ENCODE measurements around the gene SLC43A2. TPM values are rescaled to one million over a fixed set of nuclear protein-coding genes. Genes with fewer than 3 reads are reported as not detected.

Gene SLC43A2
- total RNA-seq, 6 experiments from 2014 or later: 1.4 to 8.9 (median 5.1) TPM

GRCh38 chr17:1604831-1605528, 23.7 kb downstream of the SLC43A2 start:
- intact Hi-C loops (cut with DNase I): no loop called here

GRCh38 chr17:1601571-1601970, 27.1 kb downstream of the SLC43A2 start:
- no peaks in the 10 kb centered on the region for H3K36me3 ChIP-seq
- H3K4me1 ChIP-seq: no peaks in the 10 kb centered on the region
- ATAC-seq (no peak), DNase-seq (no peak)
- intact Hi-C loops (cut with DNase I): no loop called here
- H3K4me3 ChIP-seq: no peak overlapping the region
- TF ChIP-seq POLR2A (IDR thresholded peaks at IDR 0.05): no peak
- TF ChIP-seq CTCF (IDR thresholded peaks at IDR 0.05): no peak
- WGBS (ENCODE audit: insufficient coverage, low coverage, low lambda C conversion rate, missing lambda C conversion rate): no CpG with 5 or more reads among the region's 14 CpGs
- no peak overlapping the region for H3K27ac ChIP-seq
- H3K9me3 ChIP-seq: no peaks in the 10 kb centered on the region
- no peaks in the 10 kb centered on the region for H3K27me3 ChIP-seq

More at GRCh38 chr17:1604831-1605528, 23.7 kb downstream of the SLC43A2 start:
- no peaks in the 10 kb centered on the region for H3K9me3 ChIP-seq
- DNase-seq (no peak), ATAC-seq (peak in 3 of 4 donors; percentile 6 to 14 (median 9))
- 87% methylated on average over 4 of the region's 35 CpGs for WGBS (ENCODE audit: insufficient coverage, low coverage, low lambda C conversion rate, missing lambda C conversion rate)
- H3K27ac ChIP-seq: no peak overlapping the region
- no peaks in the 10 kb centered on the region for H3K36me3 ChIP-seq
- H3K4me3 ChIP-seq: no peak overlapping the region
- TF ChIP-seq POLR2A (IDR thresholded peaks at IDR 0.05) (no peak), CTCF (IDR thresholded peaks at IDR 0.05) (no peak)
- H3K27me3 ChIP-seq: no peaks in the 10 kb centered on the region
- no peaks in the 10 kb centered on the region for H3K4me1 ChIP-seq

GRCh38 chr17:1598399-1599095, 30.1 kb downstream of the SLC43A2 start:
- TF ChIP-seq CTCF (IDR thresholded peaks at IDR 0.05): no peak
- TF ChIP-seq POLR2A (IDR thresholded peaks at IDR 0.05): no peak
- no peak for DNase-seq
- Histone ChIP-seq H3K4me1 (no peaks in the 10 kb centered on the region), H3K4me3 (no peak overlapping the region), H3K9me3 (no peaks in the 10 kb centered on the region), H3K27me3 (no peaks in the 10 kb centered on the region), H3K27ac (no peak overlapping the region), H3K36me3 (no peaks in the 10 kb centered on the region)
- ATAC-seq: peak in 1 of 4 donors; percentile 30
- WGBS (ENCODE audit: insufficient coverage, low coverage, low lambda C conversion rate, missing lambda C conversion rate): 92% methylated on average over 5 of the region's 8 CpGs
- intact Hi-C loops (cut with DNase I): no loop called here

GRCh38 chr17:1597861-1598342, 30.7 kb downstream of the SLC43A2 start:
- no peak overlapping the region for H3K4me3 ChIP-seq
- DNase-seq (no peak), ATAC-seq (no peak)
- no peaks in the 10 kb centered on the region for H3K27me3 ChIP-seq
- H3K4me1 ChIP-seq: no peaks in the 10 kb centered on the region
- no peaks in the 10 kb centered on the region for H3K9me3 ChIP-seq
- TF ChIP-seq POLR2A (IDR thresholded peaks at IDR 0.05) (no peak), CTCF (IDR thresholded peaks at IDR 0.05) (no peak)
- H3K27ac ChIP-seq: no peak overlapping the region
- 81% methylated on average over 12 of the region's 14 CpGs for WGBS (ENCODE audit: insufficient coverage, low coverage, low lambda C conversion rate, missing lambda C conversion rate)
- intact Hi-C loops (cut with DNase I): no loop called here
- H3K36me3 ChIP-seq: no peaks in the 10 kb centered on the region

Data from right lobe of liver (tissue), 6 donors.